G401 (cell line): ENCODE measurements around the gene COQ10B. TPM values are rescaled to one million over a fixed set of nuclear protein-coding genes. Genes with fewer than 3 reads are reported as not detected.

ENCODE experiments used
- DNase-seq: peaks from one replicate; pipeline ENCODE4 v3.0.0-alpha.2; 2015; ENCODE audit warnings: low spot score
- in situ Hi-C: cut with HindIII; loops from 2 replicates; pipeline ENCODE4 v1.10.0; 2016; ENCODE audit warnings: low sequenced_read_pairs, mixed read lengths
- total RNA-seq: library from RNA; depleted of rRNA; stranded (reverse); fragments of >200 nt; shearing (Covaris generic); gene quantifications from 2 replicates; pipeline ENCODE4 v1.2.3, GENCODE V29; 2014; rRNA removed

COQ10B gene
- total RNA-seq, 1 experiment from 2014 or later = 61.2 TPM

- in situ Hi-C loops = no loop called here
- peak; percentile 29 for DNase-seq
Measured at GRCh38 chr2:197498937-197499593, 45.7 kb downstream of the COQ10B start.

- in situ Hi-C loops = no loop called here
- peak; percentile 97 for DNase-seq
Measured at GRCh38 chr2:197499594-197500502, 46.5 kb downstream of the COQ10B start, which contains the start of the genes HSPD1 and HSPE1. TSS of gene HSPD1 (minus strand) at chr2:197499840. CDS start at chr2:197498848, 992 bp downstream. TSS of gene HSPE1 (plus strand) at chr2:197500379. CDS start at chr2:197500437, 58 bp downstream.

- no peak for DNase-seq
- in situ Hi-C loops = no loop called here
Measured at GRCh38 chr2:197500503-197501131, 47.3 kb downstream of the COQ10B start.

GRCh38 chr2:197502201-197502600 is 48.8 kb downstream of the COQ10B start:
- no peak for DNase-seq
- in situ Hi-C loops = no loop called here

- in situ Hi-C loops = no loop called here
- no peak for DNase-seq
Measured at GRCh38 chr2:197502685-197503084, 49.3 kb downstream of the COQ10B start.

GRCh38 chr2:197504000-197504399 is 50.6 kb downstream of the COQ10B start:
- no peak for DNase-seq
- in situ Hi-C loops = no loop called here

- DNase-seq = no peak
- in situ Hi-C loops = no loop called here
Measured at GRCh38 chr2:197504512-197504911, 51.2 kb downstream of the COQ10B start.

- in situ Hi-C loops = no loop called here
- no peak for DNase-seq
Measured at GRCh38 chr2:197506658-197507057, 53.3 kb downstream of the COQ10B start.

GRCh38 chr2:197513915-197514314 is 60.6 kb downstream of the COQ10B start:
- in situ Hi-C loops = no loop called here
- no peak for DNase-seq

- DNase-seq = no peak
- in situ Hi-C loops = no loop called here
Measured at GRCh38 chr2:197514754-197515153, 61.4 kb downstream of the COQ10B start.

GRCh38 chr2:197515315-197515738 is 62.0 kb downstream of the COQ10B start:
- DNase-seq = no peak
- in situ Hi-C loops = no loop called here

- DNase-seq = peak; percentile 92
- in situ Hi-C loops = no loop called here
Measured at GRCh38 chr2:197515739-197516392, 62.5 kb downstream of the COQ10B start, which contains the start of gene MOB4. TSS of gene MOB4 (plus strand) at chr2:197516066. CDS start at chr2:197516087, 21 bp downstream.

GRCh38 chr2:197516393-197516761 is 63.0 kb downstream of the COQ10B start:
- in situ Hi-C loops = no loop called here
- DNase-seq = peak; percentile 20

GRCh38 chr2:197517150-197517549 is 63.8 kb downstream of the COQ10B start:
- DNase-seq = no peak
- in situ Hi-C loops = no loop called here

Other genes with a start within 250 kb of the COQ10B start
- gene ANKRD44, start 142.8 kb upstream of the COQ10B start, total RNA-seq = not detected in 2 replicates
- gene SF3B1, start 18.5 kb upstream of the COQ10B start, total RNA-seq = 199 and 255 TPM in 2 replicates
- gene HSPD1, start 46.3 kb downstream of the COQ10B start, total RNA-seq = 108 and 158 TPM in 2 replicates
- gene HSPE1, start 46.8 kb downstream of the COQ10B start, total RNA-seq = 163 and 218 TPM in 2 replicates
- 22.6 and 34.1 TPM in 2 replicates for gene MOB4, start 62.5 kb downstream of the COQ10B start, total RNA-seq
- not detected in 2 replicates for gene RFTN2, start 222.0 kb downstream of the COQ10B start, total RNA-seq